CD4-positive, alpha-beta T cell treated with Interleukin-6 for 4 hours (primary cell): ENCODE results near the gene ZBTB22.

Source experiments
- DNase-seq: peaks from one replicate; pipeline ENCODE4 v3.0.0-alpha.2; 2020; ENCODE audit warnings: mixed read lengths

ZBTB22 gene

DNA sequence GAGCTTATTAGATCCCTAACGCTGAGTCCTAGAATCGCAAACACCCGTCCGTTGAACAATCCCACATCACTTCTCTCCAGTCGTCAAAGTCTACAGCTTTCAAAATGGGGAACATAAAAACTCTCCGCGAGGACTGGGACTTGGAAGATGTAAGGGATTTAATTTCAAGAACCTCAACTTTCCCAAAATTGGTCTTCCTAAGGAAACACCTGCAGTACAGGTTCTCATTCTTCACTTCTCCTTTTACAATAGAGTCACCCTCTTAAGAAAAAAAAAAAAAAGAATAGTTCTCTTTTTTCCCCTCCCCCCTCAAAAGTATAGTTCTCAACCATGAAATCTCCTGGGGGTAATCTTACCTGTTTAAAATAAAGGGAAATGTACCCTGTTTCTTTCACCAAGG lies 6.6 kb upstream of the ZBTB22 start:
- no peak for DNase-seq

GRCh38 chr6:33323623-33323948 lies 6.0 kb upstream of the ZBTB22 start:
- DNase-seq = no peak

DNA sequence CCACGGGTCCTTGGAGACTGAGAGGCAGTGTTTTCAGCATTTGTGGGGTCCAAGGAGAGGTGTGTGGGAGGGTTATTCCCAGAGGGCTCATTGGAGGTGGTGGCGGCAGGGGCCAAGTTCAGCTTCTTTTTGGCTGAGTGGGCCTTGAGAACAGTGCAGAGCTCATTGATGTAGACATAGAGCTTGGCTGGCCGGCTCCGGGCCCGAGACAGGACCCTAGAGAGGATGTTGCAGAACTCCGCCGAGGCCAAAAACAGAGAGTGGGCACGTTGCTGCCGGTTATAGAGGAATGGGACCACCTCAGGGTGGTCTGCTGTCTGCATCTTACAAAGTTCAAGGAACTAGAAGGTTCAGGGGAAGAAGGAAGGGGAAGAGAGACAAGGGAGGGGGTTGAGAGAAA lies 3.7 kb upstream of the ZBTB22 start:
- no peak for DNase-seq

DNA sequence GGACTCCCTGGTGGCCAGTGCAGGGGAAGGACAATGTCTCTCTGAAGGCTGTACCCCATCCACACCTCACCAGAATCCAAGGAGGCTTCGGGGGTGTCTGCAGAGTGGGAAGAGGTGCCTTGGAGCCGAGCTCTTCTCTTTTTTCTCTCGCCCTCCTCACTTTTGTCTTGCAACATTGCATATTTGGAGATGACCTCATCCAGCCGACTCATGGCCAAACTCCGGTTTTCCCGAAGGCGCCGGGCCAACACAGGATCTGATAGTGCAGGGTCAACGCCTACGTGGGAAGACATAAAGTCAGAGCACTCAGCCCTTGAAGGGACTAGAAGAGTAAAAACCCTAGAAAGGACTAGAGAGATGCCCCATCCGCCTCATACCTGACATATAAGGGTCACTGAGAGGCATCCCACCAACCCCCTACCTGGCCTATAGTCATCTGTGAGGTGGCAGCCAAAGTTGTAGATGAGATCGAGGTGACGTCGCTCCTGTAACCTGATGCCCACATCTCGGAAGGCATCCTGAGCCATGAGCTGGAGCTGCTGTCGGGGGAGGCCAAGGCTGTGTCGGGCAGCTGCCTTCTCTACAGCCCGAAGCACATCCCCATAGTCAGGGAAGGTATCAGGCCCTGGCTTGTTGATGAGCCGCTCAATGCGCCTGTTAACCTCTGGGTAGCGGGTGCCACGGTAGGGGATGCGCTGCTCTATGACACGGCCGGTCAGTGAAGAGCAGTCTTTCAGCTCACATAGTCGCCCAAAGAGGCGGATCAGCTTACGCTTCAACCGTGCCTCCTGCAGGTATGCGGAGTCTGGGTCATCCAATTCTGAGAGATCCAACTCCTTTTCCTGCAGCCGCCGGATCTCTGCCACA lies 3.0 kb upstream of the ZBTB22 start:
- no peak for DNase-seq

GRCh38 chr6:33319939-33320314 lies 2.4 kb upstream of the ZBTB22 start:
- no peak for DNase-seq

GRCh38 chr6:33318426-33319073 lies 1.0 kb upstream of the ZBTB22 start:
- DNase-seq = no peak

GRCh38 chr6:33317419-33317668 lies 200 bp downstream of the ZBTB22 start:
- no peak for DNase-seq

DNA sequence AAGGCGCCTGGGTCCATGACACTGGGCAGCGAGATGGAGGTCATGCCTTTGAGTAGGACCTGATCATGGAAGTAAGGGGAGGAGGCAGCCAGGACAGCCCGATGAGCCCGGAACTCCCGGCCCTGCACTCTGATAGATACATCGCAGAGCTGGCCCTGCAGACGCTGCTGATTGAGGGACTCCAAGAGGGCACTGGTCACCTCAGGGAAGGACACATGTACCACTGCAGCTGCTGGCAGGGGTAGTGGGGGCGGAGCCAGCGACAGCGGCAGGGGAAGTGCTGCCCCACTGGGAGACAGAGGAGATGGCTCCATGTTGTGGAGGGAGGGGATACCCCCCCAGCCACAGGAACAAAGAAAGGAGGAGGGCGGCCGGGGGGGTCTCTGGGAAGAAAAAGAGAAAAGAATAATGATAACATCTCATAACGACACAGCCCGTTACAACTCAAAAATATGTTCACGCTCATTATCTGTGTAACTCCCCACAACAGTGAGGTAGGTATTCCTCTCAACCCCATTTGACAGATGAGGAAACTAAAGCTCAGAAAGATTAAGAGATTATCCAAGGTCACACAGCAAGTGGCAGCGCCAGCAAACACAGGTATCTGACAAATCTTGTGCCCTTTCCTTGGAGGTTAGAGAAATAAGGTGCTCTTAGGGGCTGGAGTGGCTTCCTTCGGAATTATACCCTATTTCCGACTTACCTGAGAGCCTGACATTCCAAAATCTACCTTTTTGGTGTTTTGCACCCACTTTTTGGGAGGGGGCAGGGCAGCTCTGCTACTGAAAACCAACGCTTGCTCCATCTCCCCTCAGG lies 733 bp downstream of the ZBTB22 start:
- DNase-seq = no peak

DNA sequence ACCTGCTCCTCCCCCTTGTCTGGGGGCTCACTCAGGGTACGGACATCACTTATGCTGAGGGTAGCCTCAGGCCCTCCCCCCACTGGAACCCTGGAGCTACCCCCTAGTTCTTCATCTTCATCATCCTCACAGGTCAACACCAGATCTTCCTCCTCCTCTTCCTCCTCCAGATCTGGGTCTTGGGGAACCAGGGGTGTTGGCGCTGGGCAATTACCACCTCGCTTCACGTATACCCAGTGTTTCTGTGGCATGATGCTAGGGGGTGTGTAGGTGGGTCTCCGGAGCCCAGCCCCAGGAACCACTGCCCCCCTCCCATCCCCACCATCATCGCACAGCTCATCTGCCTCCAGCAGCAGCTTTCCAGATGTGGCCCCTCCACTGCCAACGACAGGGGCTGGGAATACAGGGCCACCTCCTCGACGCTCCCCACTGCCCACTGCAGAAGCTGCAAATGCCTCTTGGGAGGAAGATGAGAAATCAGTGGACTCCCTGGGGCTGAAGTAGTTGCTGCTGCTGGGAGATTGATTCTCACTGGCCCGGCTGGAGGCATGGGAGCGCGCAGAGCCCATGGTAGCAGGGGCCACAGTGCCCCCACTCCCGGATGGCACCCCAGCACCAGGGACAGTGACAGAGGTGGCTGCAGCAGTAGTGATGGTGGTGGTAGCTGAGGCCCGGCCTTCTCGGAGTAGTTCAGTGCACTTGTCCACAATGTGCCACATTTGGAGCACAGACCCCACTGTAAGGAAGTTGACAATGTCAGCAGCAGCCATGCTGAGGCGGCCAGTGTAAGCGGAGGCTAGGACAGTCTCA lies 1.5 kb downstream of the ZBTB22 start:
- no peak for DNase-seq

- DNase-seq = no peak
Observed at GRCh38 chr6:33314943-33315792, 2.4 kb downstream of the ZBTB22 start.

DNA sequence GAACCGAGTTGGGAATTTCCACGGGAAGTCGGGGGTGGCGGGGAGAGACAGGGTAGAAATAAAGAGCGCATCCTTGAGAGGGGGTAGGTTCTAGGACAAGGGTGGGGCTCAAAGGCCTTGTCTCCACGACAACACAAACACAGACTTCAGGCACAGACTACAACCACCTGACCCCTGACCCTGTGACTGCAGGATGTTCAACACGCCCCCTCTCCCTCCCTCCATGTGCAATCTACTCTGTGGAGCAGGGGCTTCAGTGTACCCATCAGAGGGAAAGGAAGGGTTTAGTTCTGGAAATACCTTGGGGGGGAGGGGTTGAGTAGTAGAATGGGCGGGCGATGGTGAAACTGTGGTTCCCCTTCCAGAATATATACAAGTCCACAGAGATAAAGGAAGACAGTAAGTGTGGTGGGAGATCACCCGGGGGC lies 3.0 kb downstream of the ZBTB22 start:
- peak; percentile 64 for DNase-seq

GRCh38 chr6:33313709-33314514 lies 3.6 kb downstream of the ZBTB22 start, which contains the start of gene TAPBP:
TSS of gene TAPBP (minus strand) at chr6:33314078. CDS start at chr6:33314041, 37 bp downstream.
- peak; percentile 76 for DNase-seq

GRCh38 chr6:33313105-33313708 lies 4.3 kb downstream of the ZBTB22 start:
- peak; percentile 52 for DNase-seq

GRCh38 chr6:33312361-33313104 lies 5.0 kb downstream of the ZBTB22 start:
- peak; percentile 92 for DNase-seq

DNA sequence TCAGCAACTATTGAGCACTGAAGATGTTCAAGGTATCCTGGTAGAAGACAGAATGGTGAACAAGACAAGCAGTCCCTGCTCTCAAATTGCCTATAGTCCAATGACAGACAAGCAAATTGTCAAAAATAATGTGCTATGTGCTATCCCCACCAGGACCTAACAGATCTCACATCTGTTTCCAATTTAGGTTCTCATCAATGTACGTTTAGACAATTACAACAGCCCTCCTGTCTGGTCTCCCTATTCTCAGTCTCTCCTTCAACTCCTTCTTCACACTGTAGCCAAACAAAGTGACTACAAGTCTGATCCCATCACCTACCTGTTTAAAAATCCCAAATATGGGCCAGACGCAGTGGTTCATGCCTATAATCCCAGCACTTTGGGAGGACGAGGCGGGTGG lies 11.2 kb downstream of the ZBTB22 start:
- DNase-seq = no peak

DNA sequence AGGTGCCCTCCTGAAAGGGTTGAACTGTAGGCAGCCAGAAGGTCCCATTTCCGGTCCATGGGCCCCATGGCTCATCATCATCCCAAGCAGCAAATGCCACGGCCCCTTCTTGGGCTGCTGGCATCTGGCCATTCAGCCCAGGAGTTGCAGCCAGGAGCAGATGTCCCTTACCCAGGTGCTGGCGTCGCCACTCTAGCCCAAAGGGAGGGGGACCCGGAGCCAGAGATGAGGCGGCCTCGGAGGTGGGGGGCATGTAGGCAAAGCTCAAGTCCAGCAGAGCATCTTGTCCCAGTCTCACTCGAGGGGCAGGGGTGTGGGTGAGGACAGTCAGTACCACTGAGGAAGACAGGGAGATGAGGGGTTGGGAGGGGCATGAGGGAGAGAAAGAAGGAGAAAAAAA lies 12.5 kb downstream of the ZBTB22 start:
- no peak for DNase-seq

DNA sequence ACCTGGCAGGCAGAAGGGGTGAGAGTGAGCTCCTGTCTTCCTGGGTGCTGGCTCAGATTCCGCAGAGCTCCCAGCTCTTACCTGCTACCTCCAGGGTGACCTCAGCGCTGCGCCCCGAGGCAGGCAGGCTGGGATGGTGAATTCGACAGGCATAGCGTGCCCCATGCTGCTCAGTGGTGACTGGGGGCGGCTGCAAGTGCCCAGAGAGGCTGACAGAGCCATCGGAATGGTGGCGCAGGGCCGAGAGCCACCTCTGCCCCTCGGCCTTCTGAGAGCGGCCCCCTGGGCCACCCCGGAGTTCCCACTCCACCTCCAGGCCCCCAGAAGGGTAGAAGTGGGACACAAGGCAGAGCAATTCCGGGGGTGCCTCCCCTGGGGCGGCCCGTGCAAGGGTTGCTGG lies 13.3 kb downstream of the ZBTB22 start:
- DNase-seq = no peak

DNA sequence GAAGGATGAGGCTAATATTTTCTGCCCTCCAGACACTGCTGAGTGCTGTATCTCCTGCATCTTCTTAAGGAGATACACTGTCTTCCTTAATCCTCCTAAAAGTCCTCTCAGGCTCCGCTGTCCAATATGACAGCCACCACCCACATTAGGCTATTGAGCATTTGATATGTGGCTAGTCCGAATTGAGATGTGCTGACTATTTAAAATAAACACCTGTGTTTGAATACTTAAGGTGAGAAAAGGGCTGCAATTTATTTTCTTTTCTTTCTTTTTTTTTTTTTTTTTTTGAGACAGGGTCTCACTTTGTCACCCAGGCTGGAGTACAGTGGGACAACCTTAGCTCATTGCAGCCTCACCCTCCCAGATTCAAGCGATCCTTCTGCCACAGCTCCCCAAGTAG lies 15.7 kb downstream of the ZBTB22 start:
- DNase-seq = no peak

GRCh38 chr6:33299237-33299944 lies 18.2 kb downstream of the ZBTB22 start:
- DNase-seq = peak; percentile 95
